ENCODE data around the gene AOPEP.

The AOPEP gene

DNA sequence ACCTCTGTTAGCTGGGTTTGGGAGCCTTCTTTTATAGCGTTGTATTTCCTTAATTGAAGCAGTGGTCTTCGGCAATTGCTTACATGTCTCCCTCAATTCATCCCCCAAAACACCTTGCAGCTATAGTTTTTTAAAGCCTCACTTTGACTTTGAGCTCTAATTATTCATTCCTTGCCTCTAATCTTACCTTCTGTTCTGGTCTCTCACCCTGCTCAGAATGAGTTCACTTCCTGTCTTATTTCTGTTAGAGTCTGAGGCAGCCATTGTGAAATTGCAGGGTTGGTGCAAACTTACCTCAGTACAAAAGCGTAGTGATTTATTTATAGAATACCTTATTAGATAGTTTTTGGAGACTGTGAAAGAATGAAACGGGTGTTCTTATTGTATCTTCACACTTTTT, 35.0 kb downstream of the AOPEP start:
- no peak for DNase-seq (ENCODE audit: low read depth in 3 of 3)

DNA sequence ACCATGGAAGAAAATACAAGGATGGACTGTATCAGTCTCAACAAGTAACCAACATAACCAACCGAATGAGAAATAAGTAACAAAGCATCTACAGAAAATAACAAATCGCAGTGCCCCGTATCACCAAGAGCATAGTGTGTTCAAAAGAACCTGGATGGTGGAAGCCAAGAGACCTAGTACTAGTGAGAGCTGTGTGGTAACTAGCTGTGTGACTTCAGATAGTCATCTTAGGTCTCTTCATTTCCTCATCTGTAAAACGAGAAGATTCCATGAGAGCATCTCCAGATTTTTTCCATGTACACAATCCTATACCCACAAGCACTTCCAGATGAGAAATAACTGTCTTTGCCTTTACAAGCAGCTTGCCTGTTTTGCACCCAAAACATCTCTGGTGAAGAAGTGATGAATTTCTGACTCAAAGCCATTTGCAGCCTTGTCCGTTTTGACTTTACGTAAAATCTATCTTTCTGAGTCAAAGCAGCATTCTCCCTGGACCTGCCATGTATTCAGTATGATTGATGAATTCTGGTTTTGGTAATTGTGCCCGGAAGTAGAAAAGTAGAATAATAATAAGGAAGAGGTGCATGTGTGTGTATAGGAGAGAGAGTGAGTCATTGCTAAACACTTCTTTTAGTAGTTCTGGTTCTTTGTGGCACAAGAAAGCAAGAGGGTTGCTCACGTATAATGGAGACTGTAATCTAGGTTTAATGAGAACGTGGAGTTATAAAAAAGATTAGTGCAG, 41.0 kb downstream of the AOPEP start:
- DNase-seq (ENCODE audit: low read depth in 3 of 3), result no peak

DNA sequence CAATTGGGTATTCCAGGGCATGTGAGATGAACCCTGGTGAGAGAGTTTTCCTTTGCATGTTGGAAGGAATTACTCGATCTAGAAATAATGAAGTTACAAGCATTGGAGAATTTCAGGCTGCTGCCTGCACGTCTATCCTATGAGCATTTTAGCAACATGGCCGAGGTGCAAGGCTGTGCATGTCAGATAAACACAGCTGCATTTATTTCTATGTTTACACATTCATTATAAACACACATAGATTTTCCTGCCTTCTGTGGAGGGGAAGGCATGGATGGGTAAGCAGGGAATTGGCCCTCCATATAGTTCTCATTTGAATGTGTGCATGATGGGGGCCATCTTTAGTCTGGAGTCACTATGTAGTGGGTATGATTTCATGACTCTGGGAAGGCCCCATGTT, 42.3 kb downstream of the AOPEP start:
- DNase-seq (ENCODE audit: low read depth in 3 of 3), result no peak

DNA sequence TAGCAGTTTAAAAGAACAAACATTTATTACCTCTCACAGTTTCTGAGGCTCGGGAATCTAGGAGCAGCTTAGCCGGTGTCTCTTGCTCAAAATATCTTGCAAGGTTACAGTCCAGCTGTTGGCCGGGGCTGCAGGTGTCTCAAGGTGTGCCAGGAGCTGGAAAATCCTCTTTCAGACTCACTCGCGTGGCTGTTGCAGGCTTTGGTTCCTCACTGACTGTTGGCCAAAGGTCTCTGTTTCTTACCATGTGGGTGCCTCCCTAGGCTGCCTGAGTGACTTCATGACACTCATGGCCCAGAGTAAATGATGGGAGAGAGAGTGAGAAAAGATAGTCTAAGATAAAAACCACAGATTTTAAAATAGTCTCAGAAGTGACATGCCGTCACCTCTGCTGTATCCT, 43.8 kb downstream of the AOPEP start:
- DNase-seq (ENCODE audit: low read depth in 3 of 3), result no peak

DNA sequence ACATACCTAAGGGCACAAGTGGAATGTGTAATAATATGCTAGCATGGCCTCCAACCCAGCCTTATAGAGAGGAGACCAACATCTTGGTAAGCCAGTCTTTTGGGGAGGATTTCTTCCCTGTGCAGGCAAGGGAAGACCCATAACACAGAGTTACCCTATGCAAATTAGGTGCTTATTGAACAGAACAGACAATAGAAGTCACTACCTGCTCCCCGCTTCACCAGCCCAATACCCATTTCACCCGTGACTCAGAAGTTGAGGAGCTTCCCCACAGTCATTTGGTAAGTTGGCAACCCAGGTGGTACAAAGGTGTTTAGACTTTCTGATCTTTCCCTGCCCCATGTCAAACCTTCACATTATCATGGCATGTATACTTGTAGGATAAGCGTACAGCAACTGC, 44.6 kb downstream of the AOPEP start:
- DNase-seq (ENCODE audit: low read depth in 3 of 3), result no peak

DNA sequence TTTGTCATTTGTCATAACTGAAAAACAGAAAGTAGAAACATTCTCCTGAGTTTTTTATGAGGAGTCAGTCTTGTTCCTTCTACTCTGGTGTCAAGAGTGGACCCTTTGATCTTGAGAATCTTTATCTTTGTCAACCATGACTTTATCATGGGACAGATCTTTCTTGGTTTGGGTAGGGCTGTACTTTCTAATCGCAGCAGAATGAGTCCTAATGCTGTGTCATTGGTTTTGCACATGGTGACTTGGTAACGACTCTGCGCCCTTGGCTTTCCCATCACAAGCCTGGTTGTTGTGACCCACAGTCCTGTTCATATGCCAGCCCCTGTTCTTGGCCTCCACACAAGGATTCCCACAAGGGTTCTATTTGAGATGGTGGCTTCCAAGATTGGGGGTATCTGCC, 45.6 kb downstream of the AOPEP start:
- DNase-seq (ENCODE audit: low read depth in 3 of 3), result no peak

DNA sequence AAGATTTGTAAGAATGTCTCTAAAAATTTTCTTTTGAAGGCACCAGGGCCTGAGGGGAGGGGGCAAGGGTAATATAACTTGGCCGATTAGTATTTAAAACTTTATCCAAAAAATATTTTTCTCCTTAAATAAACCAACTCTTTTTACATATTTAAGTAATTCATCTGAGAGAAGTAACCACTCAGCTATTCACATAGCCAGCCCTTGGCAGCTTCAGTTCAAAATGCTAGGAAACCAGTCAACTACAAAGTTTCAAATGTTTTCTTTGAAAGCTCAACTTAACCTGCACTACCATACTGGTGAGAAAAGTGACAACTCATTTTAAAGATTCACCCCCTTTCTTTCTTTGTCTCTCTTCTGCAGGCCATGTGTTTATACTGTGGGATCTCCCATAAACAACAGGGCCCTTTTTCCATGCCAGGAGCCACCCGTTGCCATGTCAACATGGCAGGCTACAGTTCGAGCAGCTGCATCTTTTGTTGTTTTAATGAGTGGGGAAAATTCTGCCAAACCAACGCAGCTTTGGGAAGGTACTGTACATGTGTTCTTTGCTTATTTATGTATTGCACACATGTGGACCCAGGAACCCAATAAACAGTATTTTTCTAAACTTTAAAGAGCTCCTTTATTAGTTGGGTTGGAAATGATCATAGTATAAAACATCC, 46.3 kb downstream of the AOPEP start:
- no peak for DNase-seq (ENCODE audit: low read depth in 3 of 3)

DNA sequence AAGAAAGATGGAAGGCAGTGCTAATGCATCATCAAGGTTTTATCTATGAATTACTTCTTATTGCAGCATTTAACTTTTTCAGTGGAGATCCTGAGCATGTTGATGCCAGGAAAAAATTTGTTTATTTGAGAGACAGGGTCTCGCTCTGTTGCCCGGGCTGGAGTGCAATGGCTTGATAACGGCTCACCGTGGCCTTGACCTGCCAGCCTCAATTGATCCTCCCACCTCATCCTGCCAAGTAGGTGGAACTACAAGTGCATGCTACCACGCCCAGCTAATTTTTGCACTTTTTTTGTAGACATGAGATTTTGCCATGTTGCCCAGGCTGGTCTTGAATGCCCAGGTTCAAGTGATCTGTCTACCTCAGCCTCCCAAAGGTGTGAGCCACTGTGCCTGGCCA, 47.2 kb downstream of the AOPEP start:
- no peak for DNase-seq (ENCODE audit: low read depth in 3 of 3)

DNA sequence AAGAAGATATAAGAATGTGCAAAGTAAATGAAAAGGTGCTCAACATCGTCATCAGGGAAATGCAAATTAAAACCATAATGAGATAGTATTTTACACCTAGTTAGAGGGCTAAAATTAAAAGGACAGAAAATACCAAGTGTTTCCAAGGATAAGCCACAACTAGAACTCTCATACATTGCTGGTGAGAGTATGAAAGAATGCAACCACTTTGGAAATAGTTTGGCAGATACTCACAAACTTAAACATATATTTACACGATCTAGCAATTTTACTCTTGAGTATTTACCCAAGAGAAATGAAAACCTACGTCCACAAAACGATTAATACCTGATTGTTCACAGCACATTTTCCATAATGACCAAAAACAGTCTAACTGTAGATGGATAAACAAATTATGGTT, 51.5 kb downstream of the AOPEP start:
- no peak for DNase-seq (ENCODE audit: low read depth in 3 of 3)

DNA sequence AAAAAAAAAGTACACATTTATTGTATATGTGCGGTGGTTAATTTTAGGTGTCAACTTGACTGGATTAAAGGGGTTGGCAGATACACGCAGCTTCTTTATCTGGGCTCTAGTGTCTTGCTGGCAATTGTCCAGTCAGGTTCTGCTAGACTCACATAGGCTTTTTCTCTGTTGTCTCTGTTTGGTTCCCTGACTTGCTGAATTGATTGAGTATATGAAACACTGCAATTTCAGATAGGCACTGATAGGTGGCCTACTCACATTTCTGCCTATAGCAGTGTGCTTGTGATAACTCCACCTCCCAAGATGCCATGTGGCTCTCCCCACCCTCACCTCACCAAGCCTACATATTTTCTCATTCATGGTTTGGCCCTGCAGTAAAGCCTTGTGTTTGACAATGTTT, 52.5 kb downstream of the AOPEP start:
- no peak for DNase-seq (ENCODE audit: low read depth in 3 of 3)

DNA sequence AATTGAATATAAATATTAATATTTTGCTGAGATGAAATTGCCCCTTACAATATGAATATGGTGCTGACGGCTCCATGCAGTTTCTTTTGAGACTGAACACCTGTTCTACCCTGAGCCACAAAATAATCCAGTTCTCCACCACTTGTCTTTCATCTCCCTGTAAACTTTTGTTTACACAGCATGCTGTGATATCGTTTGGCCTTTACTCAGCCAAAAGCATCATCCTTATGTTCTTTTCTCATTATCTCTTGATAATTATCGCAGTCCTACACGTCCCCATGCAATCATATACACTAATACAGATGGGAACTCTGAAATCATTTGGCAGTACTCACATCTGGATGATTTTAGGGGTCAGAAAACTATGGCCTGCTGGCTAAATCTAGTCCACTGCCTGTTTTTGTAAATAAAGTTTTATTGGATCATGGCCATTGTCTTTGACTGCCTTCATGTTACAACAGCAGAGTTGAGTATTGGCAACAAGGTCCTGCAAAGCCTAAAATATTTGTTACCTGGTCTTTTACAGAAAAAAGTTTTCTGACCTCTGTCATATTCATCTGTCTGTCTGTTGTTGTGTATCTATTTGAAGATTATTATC, 53.3 kb downstream of the AOPEP start:
- no peak for DNase-seq (ENCODE audit: low read depth in 3 of 3)

DNA sequence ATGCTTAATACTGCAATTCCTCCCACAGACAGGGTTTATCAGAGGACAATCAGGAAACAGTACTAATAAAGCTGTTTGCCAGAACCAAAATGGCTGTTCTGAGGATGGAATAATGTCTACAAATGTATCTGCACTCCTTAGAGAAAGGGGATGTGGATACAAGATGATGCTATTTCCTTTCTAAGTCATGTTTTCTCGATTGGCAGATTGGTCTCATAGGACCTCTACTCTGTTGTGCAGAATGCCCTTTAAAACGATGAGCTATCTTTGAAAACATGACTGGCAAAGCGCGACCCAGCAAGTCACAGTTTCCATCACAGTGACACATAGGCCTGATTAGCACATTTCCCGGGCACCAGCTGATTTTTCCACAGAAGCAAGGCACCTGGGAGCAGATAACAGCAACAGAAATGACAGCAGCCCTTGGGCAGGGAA, 54.0 kb downstream of the AOPEP start:
- peak in 1 of 3 experiments; percentile 32 for DNase-seq (ENCODE audit: low read depth in 3 of 3)

DNA sequence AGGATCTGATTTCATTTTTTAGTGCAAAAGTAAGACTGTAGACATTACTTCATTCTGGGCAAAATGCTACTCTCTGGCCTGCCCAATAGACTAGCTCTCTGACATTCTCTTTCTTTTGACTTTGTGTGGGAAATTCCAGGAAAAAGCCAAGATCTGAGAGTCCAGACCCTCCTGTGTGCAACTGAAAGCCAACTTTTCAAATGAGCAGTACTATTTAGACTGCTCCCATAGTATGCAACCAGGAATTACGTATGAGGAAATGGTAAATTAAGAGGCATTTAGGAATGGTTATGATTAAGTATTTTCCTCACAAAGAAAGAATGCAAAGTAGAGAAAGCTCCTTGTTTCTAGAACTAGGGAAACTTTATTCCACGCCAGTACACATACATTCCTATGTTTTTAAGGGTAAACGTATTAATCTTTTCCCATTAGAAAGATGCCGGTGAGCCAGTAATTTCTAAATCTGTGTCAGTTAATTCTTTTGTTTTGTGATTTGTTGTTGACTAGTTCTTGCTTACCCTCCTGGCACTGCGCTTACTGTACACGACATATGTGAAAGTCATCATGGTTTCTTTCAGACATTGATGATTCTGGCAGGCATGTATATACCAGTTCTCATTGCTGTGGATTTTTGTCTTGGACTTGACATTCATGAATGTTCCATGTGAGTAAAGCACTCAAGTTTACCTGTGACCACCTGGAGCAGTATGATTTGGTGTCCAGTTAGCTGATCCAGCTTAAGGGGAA, 56.0 kb downstream of the AOPEP start:
- DNase-seq (ENCODE audit: low read depth in 3 of 3), result no peak

DNA sequence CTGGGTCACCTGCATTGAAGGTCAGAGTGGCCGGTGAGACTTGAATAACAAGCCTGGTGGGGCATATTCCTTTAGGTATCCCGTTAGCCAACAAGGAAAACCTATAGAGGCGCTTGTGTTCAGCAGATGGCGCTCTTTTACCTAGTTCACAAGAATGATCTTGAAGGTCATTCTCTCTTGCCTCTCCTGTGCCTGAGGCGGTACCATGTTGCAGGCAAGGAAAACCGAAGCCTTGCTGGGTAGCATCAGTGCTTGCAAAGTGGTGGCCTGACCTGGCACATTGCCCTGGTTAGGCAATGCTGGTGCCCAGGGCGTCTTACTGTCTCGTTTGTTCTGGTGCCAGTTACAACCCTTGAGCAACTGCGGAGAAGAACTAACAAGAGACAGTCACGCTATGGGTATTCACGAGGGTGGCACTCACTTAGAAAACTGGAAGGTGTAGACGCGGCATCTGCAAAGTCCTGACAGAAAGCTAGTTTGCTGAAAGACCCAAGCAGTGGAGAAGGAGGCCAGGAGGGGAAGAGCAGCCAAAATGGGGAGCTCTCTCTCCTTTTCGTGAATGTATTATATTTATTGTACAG, 56.7 kb downstream of the AOPEP start:
- peak; percentile 8 to 11 (median 9) for DNase-seq (ENCODE audit: low read depth in 3 of 3)

DNA sequence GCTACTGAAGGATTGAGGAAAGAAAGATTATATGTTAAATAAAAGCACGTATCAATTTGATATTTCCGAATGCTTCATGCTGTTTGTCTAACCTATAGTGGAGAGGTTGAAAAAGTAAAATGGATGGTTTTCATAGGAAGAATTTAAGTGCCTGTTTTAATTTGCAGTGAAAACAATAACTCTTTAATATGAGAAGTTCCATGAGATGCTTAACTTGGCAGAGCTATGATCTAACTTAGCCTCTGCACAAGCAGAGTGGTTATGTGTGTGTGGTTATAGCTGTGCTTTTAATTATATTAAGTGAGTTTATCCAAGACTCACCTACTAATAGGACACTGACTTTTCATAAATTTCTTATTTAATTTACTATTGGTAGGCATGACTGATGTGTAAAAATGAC, 57.4 kb downstream of the AOPEP start:
- no peak for DNase-seq (ENCODE audit: low read depth in 3 of 3)

DNA sequence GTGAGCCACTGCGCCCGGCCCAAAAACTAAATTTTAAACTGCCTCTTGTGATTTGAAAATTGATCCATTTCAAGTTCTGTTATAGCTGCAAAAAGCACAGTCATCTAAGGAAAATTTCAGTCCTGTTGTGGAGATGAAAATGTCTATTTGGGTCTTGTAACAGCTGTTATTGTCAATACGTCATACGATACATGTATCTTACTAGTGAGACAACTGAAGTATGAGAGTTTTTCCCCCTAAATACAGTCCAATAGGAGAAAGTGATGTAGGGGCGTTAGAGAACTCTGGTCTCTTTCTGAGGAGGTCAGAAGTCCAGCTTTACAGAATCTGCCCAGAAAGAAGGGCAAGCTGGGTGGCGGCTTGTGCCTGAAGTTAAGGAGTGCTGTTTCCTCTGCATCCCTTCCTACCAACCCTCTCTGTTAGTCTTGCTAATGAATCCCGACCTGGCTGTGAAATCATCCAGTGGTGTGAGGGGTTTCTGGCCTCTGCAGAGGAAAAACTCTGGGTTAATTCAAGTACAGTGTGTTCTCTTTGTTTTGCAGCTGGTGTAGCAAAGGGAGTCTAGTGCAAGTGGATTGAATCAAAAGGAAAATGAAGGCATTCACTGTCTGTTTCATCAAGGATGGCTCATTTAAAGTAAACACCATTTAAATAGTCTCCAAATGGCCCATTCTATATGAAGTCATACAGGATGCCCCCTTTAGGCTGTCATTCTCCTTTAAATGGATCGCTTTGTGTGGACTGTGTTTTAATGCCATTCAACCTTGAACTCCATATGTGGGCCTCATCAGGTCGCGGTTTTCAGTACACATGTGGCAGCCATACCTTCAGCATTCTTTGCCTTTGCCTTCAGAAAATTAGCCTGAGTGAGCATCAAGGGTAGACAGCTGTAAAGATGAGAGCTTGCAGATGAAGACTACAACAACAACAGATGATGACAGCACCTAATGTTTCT, 59.0 kb downstream of the AOPEP start:
- no peak for DNase-seq (ENCODE audit: low read depth in 3 of 3)

DNA sequence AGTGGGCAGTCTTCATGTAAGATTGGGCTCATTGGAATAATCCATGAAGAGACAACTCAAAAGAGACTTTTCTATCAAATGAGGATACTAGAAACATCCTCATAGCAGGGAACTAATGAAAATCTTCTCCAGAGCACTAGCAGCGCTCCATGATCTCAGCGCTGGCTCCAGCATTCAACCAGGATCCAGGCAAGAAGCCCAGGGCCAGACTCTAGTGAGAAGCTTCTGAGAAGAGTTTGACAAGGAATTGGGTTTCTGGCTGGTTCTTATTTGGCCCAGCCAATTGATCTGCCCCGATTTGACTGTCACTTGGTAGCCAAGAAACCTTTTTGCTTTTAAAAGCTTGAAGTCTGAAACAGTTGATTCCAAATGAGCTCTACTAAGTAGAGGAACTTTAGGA, 60.1 kb downstream of the AOPEP start:
- no peak for DNase-seq (ENCODE audit: low read depth in 3 of 3)

DNA sequence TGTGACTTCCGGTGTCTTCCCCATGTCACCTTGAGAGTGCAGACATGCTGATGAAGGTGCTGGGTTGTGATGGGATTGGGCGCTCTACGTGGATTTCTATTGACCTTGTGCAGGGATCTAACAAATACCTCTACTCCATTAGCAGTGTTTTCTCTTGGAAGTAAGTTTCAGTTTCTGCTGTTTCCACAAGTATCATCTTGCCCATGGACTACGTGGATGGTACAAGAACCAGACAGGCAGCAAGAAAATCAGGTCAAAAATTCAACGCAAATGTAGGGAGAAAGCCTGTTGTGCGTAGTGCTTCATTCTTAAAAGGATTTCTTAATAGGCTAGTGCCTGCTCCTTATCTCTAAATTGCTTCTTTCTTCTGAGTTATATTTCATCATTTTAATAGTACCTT, 60.8 kb downstream of the AOPEP start:
- DNase-seq (ENCODE audit: low read depth in 3 of 3), result no peak

DNA sequence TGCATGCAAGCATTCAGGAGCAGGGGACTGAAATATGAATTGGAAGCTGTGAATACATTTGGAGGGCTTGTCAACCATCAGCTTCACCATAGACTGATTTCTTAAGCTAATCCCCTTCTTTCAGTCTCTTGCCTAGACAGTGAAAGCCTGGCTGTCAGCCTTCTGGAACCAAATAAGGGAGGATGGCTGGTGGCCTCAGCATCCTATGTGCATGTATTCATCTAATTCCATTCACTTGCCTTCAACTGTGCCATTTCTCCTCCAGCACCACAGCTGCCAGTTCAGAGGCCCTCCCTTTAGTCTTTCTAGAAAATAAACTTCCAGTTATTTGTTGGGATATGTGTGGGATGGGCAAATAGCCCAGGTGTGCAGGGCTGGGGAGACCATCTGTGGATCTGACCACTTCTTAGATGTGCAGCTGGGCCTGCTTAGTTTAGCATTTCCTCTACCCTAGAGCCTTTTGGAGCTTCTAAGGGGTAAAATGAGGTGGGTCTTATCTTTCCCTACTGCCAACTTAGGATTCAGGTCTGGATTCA, 62.1 kb downstream of the AOPEP start:
- no peak for DNase-seq (ENCODE audit: low read depth in 3 of 3)

DNA sequence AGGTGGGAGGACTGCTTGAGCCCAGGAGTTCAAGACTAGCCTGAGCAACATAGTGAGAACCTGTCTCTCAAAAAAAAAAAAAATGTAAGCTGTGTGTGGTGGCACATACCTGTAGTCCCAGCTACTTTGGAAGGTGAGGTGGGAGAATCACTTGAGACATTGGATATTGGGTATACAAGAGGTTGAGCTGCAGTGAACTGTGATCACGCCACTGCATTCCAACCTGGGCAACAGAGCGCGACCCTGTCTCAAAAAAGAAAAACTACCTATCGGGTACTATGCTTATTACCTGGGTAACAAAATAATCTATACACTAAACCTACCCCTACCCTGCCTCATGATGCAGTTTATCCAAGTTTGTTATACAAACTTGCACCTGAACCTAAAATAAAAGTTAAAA, 64.9 kb downstream of the AOPEP start:
- no peak for DNase-seq (ENCODE audit: low read depth in 3 of 3)

DNA sequence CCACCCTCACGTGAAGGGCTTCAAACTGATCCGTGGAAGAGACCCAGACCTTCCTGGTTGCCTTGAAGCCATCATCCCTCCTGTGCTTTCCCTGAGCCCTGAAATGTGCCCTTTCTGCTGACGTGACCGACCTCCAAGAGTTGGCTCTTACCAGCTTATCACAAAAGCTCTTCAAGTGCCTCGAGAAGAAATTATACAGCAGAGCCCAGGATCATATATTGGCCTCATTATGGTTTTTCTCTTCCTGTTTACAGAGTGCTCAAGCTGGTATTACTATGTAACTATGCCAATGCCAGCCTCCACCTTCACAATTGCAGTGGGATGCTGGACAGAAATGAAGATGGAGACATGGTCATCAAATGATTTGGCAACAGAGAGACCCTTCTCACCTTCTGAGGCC, 66.0 kb downstream of the AOPEP start:
- no peak for DNase-seq (ENCODE audit: low read depth in 3 of 3)

All from stimulated activated CD4-positive, alpha-beta T cell treated with anti-CD3 and anti-CD28 coated beads, TNF-alpha, amount 100 ng/mL, for 24 hours (primary cell).